AG08395 (cell line): ENCODE data around the gene ZFAND6.

Source experiments
- DNase-seq: peaks from one replicate; pipeline ENCODE4 v3.0.0; 2012; ENCODE audit warnings: mixed read lengths, low spot score

Gene ZFAND6

GRCh38 chr15:80171787-80172186 is 112.3 kb downstream of the ZFAND6 start:
- no peak for DNase-seq

DNA sequence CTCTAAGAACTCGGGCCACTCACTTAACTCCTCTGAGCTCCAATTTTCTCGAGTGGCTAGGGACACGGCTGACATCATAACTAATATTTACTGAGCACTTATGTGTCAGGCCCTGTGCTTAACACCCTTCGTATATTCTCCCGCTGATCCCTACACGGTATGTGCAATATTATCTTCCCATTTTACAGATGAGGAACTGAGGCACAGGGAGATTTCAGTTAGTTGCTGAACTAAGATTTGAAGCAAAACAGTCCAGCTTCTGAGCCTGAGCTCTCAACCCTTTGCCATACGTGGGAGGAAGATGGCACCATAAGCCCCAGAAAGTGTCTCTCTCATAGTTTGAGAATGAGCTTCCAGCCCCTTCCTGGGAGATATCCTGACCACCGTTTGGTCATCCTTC is 112.9 kb downstream of the ZFAND6 start:
- no peak for DNase-seq

DNA sequence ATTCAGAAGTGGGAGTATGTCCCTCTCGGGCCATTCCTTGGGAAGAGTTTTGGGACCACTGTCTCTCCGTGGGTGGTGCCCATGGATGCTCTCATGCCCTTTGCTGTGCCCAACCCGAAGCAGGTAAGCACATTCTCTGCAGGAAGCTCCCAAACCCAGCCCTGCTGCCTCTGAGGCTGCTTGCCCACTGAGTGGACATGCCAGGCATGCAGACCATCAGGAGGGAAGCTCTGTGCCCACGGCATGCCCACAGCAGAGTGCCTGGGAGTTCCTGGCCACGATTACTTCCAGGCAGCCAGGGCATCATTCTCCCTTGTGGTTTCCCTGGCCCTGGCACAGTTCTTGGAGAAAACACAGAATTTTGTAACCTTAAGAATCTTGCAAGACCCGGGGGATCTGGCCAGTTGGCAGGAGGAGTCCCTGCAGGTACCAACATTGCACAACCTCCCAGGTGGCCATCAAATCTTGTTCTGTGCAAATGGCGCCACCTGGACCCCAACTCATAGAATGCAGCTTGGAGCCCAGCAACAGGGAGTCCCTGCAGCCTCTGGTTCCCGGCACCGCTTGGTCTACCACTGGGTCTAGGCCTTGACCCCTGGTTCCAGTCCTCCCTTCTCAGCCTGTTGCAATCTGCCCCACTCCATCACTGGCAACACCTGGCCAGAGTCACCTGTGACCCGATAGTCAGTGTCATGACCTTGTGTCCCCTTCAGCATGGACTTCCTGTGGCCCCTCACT is 113.7 kb downstream of the ZFAND6 start:
- DNase-seq = peak; percentile 18

DNA sequence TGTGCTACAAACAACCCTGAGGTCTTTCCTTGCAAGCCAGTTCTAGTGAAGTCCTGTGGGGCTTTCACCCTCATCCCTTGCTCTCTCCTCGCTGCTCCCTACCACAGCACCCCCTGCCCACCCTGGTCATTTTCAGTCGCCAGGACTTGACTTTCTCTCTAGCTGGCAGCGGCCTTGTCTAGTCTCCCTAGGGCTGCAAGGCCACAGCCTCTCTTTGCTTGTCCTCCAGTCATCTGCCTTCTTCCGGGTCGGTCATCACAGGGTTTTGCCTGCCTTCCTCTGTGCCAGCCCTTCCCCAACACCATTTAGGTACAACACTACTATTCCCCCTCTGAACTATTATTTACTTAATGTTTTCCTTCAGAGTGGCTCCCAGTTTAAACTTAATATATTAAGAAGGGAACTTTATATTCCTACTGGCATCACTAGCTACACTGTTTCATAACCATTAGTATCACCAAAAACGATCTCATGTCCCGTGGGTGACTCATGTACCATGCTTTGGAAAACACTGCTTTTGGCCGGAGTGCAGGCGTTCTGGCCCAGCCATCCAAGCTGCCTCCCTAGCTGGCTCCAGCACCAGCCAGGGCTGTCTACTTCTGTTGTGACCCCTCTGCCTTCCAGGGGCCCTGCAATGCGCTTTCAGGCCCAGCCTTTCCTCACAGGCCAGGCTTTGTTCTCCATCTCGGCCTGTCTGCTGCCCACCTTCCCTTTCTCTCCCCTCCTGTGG is 114.7 kb downstream of the ZFAND6 start:
- DNase-seq = peak; percentile 88

DNA sequence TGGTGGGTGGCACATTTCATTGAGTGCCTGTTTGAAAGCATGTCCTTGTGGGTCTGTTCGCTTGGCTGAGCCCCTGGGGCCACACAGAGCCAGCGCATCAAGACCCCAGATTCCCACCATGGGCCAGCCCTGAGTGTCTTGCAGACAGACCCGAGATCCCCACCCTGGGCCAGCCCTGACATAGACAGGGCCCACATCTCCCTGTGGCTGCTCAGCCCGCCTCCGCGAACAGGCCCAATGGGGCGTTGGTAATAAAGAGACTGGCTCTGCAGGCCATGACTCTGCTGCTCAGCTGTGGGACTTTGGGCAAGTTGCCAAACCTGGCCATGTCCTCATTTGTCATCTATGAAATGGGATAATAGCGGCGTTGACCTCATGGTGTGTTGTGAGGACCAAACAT is 116.0 kb downstream of the ZFAND6 start:
- DNase-seq = no peak

- no peak for DNase-seq
Measured at GRCh38 chr15:80176443-80176842, 117.0 kb downstream of the ZFAND6 start.

GRCh38 chr15:80177156-80177555 is 117.7 kb downstream of the ZFAND6 start:
- DNase-seq = no peak

- peak; percentile 87 for DNase-seq
Measured at GRCh38 chr15:80179025-80179759, 119.7 kb downstream of the ZFAND6 start.

GRCh38 chr15:80179935-80180334 is 120.5 kb downstream of the ZFAND6 start:
- no peak for DNase-seq

GRCh38 chr15:80180468-80180867 is 121.0 kb downstream of the ZFAND6 start:
- DNase-seq = no peak

- no peak for DNase-seq
Measured at GRCh38 chr15:80180986-80181385, 121.5 kb downstream of the ZFAND6 start.

DNA sequence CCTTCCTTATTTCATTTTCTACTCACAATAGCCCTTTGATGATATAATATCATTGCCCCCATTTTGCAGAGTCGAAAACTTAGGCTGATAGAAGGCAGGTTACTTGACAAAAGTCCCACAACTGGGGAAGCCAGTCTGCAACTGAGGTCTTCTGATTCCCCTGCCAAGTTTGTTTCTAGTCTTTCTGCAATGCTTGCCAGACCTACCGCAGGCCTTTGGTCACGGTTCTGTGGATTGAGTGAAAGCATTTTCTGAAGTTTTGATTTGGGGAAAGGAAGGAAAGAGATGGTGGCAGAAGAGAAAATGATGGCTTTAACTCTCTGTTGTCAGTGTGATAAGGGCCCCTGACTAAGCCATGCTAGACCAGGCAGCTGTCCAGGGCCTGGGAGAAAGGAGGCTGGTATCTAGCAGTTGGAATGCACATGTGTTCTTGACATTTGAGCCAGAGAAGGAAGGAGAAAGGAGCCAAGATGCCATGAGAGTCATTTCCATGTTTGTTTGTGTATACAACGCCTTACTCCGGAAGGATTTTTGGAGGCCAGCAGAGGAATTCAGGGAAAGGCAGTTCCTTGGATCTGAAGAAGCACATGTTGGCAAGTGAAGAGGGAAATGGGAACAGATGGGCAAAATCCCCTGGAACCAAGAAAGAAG is 123.3 kb downstream of the ZFAND6 start:
- peak; percentile 84 for DNase-seq

DNA sequence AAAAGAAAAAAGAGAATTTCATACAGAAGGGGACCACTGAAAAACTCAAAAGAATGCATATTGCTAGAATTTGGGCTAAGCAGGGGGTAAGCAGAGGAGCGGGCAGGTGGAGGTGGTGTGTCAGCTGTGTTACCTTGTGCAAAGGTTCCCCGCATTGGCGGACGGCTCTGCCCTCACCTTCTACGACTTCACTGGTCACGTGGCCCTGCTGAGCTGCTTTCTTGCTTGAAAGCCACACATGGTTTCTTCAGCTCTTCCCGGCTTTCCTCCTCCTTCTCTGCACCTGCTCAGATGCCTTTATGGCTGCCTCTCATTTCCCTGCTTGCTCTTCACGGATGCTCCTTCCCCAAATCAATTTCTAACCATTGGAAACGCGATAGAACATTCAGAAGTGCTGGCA is 123.8 kb downstream of the ZFAND6 start:
- no peak for DNase-seq

DNA sequence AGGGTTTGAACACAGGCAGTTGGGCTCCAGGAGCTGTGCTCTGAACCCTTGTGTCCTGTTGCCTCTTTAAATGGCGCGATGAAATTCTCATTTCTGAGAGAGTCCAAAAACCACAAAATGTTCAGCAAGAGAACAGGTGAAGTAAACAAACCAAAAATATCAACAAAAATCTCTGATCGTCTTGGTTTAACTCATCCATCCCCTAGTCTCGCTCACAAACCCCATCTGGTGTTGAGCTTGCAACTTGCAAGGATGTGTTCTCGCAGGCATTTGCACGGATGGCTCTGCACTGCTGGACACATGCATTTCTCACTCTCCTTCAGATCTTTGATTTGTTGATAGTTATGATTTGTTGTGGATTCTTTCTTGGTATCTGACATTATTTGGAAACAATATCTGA is 124.4 kb downstream of the ZFAND6 start:
- DNase-seq = no peak

DNA sequence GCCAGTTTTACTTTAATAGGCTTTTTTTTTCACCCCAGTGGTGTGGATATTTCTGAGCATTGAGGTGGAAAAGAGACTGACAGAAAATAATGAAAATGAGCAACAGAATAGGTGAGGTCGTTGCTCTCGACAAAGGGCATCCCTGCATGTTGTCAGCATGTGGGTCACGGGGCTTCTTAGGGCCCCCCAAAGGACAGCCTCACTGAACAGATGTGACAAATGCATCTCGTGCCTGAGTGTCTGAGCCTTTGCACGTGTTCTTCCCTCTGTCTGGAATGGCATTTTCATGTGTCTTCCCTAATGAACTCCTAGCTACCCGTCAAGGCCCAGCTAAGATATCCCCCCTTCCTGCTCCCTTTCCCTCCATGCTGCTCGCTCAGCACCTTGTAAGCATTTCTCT is 125.1 kb downstream of the ZFAND6 start:
- no peak for DNase-seq

- DNase-seq = no peak
Measured at GRCh38 chr15:80185152-80185551, 125.7 kb downstream of the ZFAND6 start.

DNA sequence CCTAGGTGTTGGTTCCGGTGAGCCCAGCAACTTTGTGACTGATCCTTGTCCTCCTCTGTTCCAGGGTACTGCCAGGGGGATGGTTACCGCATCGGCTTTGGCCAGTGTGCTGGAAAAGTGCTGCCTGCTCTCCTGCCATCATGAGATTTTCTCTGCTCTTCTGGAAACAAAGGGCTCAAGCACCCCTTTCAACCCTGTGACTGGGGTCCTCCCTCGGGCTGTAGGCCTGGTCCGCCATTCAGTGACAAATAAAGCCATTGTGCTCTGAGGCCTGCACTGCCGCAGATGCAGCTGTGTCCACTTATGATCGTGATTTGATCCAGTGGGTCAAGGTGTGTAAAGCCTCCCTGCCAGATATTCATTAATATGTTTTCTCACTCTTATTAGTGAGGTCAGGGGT is 126.6 kb downstream of the ZFAND6 start:
- DNase-seq = no peak

DNA sequence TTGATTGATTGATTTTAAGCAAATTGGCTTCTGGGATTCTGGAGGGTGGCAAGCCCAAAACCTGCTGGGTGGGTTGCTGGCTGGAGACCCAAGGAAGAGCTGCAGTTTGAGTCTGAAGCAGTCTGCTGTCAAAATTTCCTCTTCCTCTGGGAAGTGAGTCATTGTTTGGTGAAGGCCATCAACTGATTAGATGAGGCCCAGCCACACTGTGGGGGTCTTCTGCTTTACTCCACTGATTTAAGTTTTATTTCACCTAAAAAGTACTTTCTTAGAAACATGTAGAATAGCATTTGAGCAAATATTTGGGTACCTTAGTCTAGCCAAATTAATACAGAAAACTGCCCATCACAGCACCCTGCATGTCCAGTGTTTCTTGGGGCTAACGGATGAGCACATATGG is 127.1 kb downstream of the ZFAND6 start:
- no peak for DNase-seq
